GM12878 (cell line): ENCODE data around the gene IMMP2L. TPM values are rescaled to one million over a fixed set of nuclear protein-coding genes. Genes with fewer than 3 reads are reported as not detected.

ENCODE experiments used
- ATAC-seq: fragments of 200-7000 bp; cut with Tn5 transposase; 3 replicates; pipeline ENCODE4 v1.9.1; 2020; ENCODE audit warnings: mild to moderate bottlenecking, moderate library complexity
- BruUV-seq: library from RNA; stranded (reverse); fragments of 400-500 nt; replicated peaks from 2 replicates; lab custom pipeline; 2021; lab: Mats Ljungman, UMichigan
- CTCF ChIA-PET: fragments of 300-600 bp; sonication (Branson Sonifier 250); formaldehyde crosslinking; extraction: SDS; loops from one replicate; lab custom pipeline; 2021; ENCODE audit warnings: inconsistent platforms; lab: Yijun Ruan, JAX
- POLR2A ChIA-PET: fragments of 350-600 bp; formaldehyde crosslinking; extraction: SDS; loops from one replicate; lab custom pipeline; 2021; ENCODE audit warnings: inconsistent platforms; lab: Charles Lee
- RAD21 ChIA-PET: fragments of 300-600 bp; sonication (Branson Sonifier 250); formaldehyde crosslinking; loops from one replicate; lab custom pipeline; 2023; ENCODE audit warnings: antibody characterized with exemption; ENCODE audit not compliant: unreplicated experiment; lab: Charles Lee
- SMC1A ChIA-PET: fragments of 300-600 bp; sonication (Branson Sonifier 250); formaldehyde crosslinking; loops from one replicate; lab custom pipeline; 2023; ENCODE audit not compliant: unreplicated experiment, uncharacterized antibody; lab: Charles Lee
- DNase-seq: peaks from one replicate; pipeline ENCODE4 v3.0.0-alpha.2; 2011; ENCODE audit warnings: low read depth, low spot score
- FAIRE-seq: peaks from 3 replicates; lab custom pipeline; 2011; peaks lifted over from hg19 to GRCh38; lab: Jason Lieb, UNC
- H2AFZ ChIP-seq: 2 replicates; pipeline ENCODE4 v1.6.0; 2011; ENCODE audit warnings: low read depth, low read length, control low read depth; ENCODE audit not compliant: control insufficient read depth
- H3K27ac ChIP-seq: 2 replicates; pipeline ENCODE4 v1.5.1; 2011; ENCODE audit warnings: control low read depth; ENCODE audit not compliant: control insufficient read depth, insufficient read depth
- H3K27me3 ChIP-seq, 2 experiments: replicated peaks in 1 of 2; 2 replicates each; pipeline versions ENCODE4 v1.6.0 to v1.6.1; 2011; ENCODE audit warnings: low read length in 1 of 2; ENCODE audit not compliant: control insufficient read depth in 2 of 2, insufficient read depth in 2 of 2
- H3K36me3 ChIP-seq, 2 experiments: 2 replicates each; pipeline ENCODE4 v1.5.1; 2011; ENCODE audit warnings: low read length in 1 of 2; ENCODE audit not compliant: control insufficient read depth in 2 of 2, insufficient read depth in 2 of 2
- H3K4me1 ChIP-seq: 2 replicates; pipeline ENCODE4 v1.6.1; 2011; ENCODE audit warnings: mild to moderate bottlenecking, low read length, moderate library complexity, mixed read lengths; ENCODE audit not compliant: control insufficient read depth, insufficient read depth
- H3K4me2 ChIP-seq: 2 replicates; pipeline ENCODE4 v1.6.0; 2011; ENCODE audit warnings: control low read depth; ENCODE audit not compliant: control insufficient read depth, insufficient read depth
- H3K4me3 ChIP-seq: fragments of 200-600 bp; sonication (generic); 2 replicates; pipeline ENCODE4 v1.5.1; 2016
- H3K79me2 ChIP-seq: 2 replicates; pipeline ENCODE4 v1.6.0; 2011; ENCODE audit warnings: low read length; ENCODE audit not compliant: control insufficient read depth, insufficient read depth
- H3K9ac ChIP-seq: 2 replicates; pipeline ENCODE4 v1.8.0; 2011; ENCODE audit warnings: low read length, control low read depth, mixed read lengths; ENCODE audit not compliant: control insufficient read depth, insufficient read depth
- H3K9me3 ChIP-seq: replicated peaks from 3 replicates; pipeline ENCODE4 v1.5.1; 2011; ENCODE audit warnings: mild to moderate bottlenecking, low read length; ENCODE audit not compliant: control insufficient read depth, insufficient read depth
- H4K20me1 ChIP-seq: 2 replicates; pipeline ENCODE4 v1.6.0; 2011; ENCODE audit not compliant: control insufficient read depth, insufficient read depth
- CHD2 ChIP-seq: IDR thresholded peaks from 2 replicates; pipeline ENCODE4 v1.6.1; 2011; ENCODE audit warnings: low read depth, low read length, improper control_type of control experiment, borderline replicate concordance
- E2F4 ChIP-seq: IDR thresholded peaks from 2 replicates; pipeline ENCODE4 v1.6.1; 2012; ENCODE audit warnings: low read depth, low read length, improper control_type of control experiment
- ESRRA ChIP-seq: IDR thresholded peaks from 2 replicates; pipeline ENCODE4 v1.6.1; 2012; ENCODE audit warnings: mild to moderate bottlenecking, low read length, improper control_type of control experiment
- IKZF1 ChIP-seq: fragments of 450-650 bp; conservative IDR thresholded peaks from 2 replicates; pipeline ENCODE4 v1.6.1; 2017; ENCODE audit warnings: antibody characterized with exemption, mild to moderate bottlenecking
- PRDM15 ChIP-seq: fragments of 450-650 bp; formaldehyde crosslinking; IDR thresholded peaks from 2 replicates; pipeline ENCODE4 v1.4.0; 2020; ENCODE audit warnings: mild to moderate bottlenecking, moderate library complexity
- TARDBP ChIP-seq: IDR thresholded peaks from 2 replicates; pipeline ENCODE4 v1.6.1; 2016; ENCODE audit warnings: borderline replicate concordance
- WGBS: methylation state at CpG from one replicate; pipeline ENCODE4 v1.1.6; 2016; ENCODE audit warnings: low lambda C conversion rate; ENCODE audit not compliant: insufficient replicate concordance, insufficient coverage; ENCODE audit errors: missing lambda C conversion rate; 5-methylcytosine and 5-hydroxymethylcytosine counted together
- in situ Hi-C: fragments of 300-500 bp; cut with MboI; formaldehyde crosslinking; loops from 9 replicates; pipeline ENCODE4 v1.14.3; 2018; ENCODE audit warnings: mixed read lengths
- intact Hi-C: fragments of 100-400 bp; cut with micrococcal nuclease; formaldehyde crosslinking; loops from one replicate; pipeline ENCODE4 v1.14.2; 2022; ENCODE audit not compliant: unreplicated experiment
- polyA plus RNA-seq, 11 experiments: library from polyadenylated mRNA; depleted of rRNA in 4 of 11; unstranded in 6 of 11; stranded (reverse) in 5 of 11; fragments of >200 nt; fragmentation: Nextera tagmentation in 4 of 11; fragmentation: Illumina TruSeq in 1 of 11; extraction: Ambion mirVana in 4 of 11; extraction: Trizol in 1 of 11; gene quantifications; 1 replicate in 1 of 11; 2 replicates in 10 of 11; pipeline versions ENCODE4 v1.2.1 to v1.2.3, GENCODE V29; 2011 to 2016; ENCODE audit warnings: inconsistent platforms in 2 of 11, missing spikeins in 2 of 11, low read depth in 1 of 11
- total RNA-seq, 4 experiments: library from RNA; depleted of rRNA in 3 of 4; stranded (reverse); fragments of >200 nt in 3 of 4; fragmentation: Illumina TruSeq in 1 of 4; extraction: Trizol in 1 of 4; gene quantifications; 2 replicates each; pipeline versions ENCODE4 v1.2.1 to v1.2.3, GENCODE V29; 2013 to 2021
- TF ChIP-seq, protein P1 (sequence below): IDR thresholded peaks from 2 replicates; pipeline ENCODE4 v1.6.1; 2011; ENCODE audit warnings: low read depth, low read length, improper control_type of control experiment, borderline replicate concordance

IMMP2L gene
- total and polyA plus RNA-seq, 10 of the 15 experiments (the other 5 are each of a cell fraction or from before 2014, with no cell fraction given): 12.6 to 46.3 (median 19.6) TPM

DNA sequence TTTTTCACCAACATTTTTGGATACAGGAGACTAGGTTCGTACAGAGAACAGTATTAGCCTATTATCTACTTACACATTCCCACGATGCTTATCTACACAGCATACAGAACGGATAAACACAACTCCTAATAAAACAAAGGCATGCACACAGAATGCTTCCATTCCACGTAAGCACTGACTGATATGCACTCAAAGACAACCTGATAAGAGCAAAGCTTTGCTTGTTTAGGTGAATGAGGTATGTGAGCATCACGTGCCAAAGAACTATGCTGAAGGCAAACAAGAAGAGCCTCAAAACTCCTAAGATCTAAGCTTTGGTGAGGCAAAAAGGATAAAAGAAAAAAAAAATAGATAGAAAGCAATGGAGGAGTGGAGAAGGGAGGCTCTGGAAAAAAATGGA lies 884.9 kb downstream of the IMMP2L start:
- ChIA-PET CTCF (no interaction called here), RAD21 (no interaction called here), POLR2A (no interaction called here), SMC1A (no interaction called here)
- BruUV-seq: no TSS peak
- no peak overlapping the region for H3K4me2 ChIP-seq
- FAIRE-seq (no peak), ATAC-seq (no peak), DNase-seq (no peak)
- 22% methylated on average over 5 of the region's 5 CpGs for WGBS
- H3K36me3 ChIP-seq: no peaks in the 10 kb centered on the region
- H3K27me3 ChIP-seq: no peaks in the 10 kb centered on the region
- H4K20me1 ChIP-seq: no peaks in the 10 kb centered on the region
- in situ Hi-C loops (no loop called here), intact Hi-C loops (loop anchor here (5.0 kb wide), 2 partner anchors 240 to 405 kb away; no protein-coding TSS in a partner anchor)
- no peak overlapping the region for H2AFZ ChIP-seq
- no peak for TF ChIP-seq ESRRA
- TF ChIP-seq PRDM15 (CRISPR knock-in tag): no peak
- no peak for TF ChIP-seq IKZF1
- TF ChIP-seq E2F4: no peak
- no peak for TF ChIP-seq CHD2
- TF ChIP-seq, protein P1, sequence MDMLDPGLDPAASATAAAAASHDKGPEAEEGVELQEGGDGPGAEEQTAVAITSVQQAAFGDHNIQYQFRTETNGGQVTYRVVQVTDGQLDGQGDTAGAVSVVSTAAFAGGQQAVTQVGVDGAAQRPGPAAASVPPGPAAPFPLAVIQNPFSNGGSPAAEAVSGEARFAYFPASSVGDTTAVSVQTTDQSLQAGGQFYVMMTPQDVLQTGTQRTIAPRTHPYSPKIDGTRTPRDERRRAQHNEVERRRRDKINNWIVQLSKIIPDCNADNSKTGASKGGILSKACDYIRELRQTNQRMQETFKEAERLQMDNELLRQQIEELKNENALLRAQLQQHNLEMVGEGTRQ: no peak
- TF ChIP-seq TARDBP: no peak
- no peak overlapping the region for H3K9ac ChIP-seq
- no peak overlapping the region for H3K4me3 ChIP-seq
- no peaks in the 10 kb centered on the region for H3K79me2 ChIP-seq
- H3K4me1 ChIP-seq: no peaks in the 10 kb centered on the region
- no peak overlapping the region for H3K27ac ChIP-seq
- H3K9me3 ChIP-seq: no peaks in the 10 kb centered on the region
